NCI-H187 (cell line): Measurements from ENCODE around the gene KLHDC1.
"Not testable (repeated sequence)": the region's sequence is repeated elsewhere in the genome, so short reads cannot be mapped to it uniquely, and the experiment has no call there.

Source experiments
- DNase-seq, 2 experiments: peaks; one replicate each; lab custom pipeline; 2025; lab: John Stamatoyannopoulos, UW

KLHDC1 gene

DNA sequence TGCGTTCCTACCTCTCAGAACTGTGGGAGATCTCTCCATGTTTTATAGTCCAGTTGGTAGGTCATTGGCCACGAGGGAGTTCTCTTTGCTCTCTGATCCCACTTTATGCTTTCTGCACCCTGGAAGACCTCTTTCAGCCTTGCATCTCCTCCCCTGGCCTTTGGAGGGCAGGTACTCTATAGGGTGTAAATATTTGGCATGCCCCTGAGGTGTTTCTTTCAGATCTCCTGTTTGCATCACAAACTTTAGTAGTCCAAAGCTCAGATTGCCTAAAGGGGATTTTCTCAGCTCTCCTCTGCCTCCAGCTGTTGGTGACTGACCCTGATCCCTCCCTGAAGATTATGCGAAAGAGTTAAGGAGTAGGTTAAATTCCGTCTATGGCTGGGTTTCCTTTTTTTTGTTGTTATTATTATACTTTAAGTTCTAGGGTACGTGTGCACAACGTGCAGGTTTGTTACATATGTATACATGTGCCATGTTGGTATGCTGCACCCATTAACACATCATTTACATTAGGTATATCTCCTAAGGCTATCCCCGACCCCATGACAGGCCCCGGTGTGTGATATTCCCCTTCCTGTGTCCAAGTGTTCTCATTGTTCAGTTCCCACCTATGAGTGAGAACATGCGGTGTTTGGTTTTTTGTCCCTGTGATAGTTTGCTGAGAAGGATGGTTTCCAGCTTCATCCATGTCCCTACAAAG lies 29.0 kb downstream of the KLHDC1 start:
- not testable (repeated sequence) for DNase-seq

DNA sequence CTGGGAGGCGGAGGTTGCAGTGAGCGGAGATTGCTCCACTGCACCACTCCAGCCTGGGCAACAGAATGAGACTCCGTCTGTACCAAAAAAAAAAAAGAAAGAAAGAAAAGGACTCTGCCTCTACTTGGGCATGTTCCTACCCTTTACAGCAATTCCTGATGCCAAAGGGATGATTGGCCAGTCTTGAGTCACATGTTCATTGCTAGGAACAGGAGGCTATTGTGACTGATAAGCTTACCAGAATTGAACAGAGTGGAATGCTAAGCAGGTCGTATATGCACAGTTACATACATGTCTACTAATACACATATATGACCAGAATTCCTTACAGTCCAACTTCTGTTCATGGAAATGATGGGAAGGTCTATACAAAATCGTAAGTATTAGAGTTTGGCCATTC lies 34.3 kb downstream of the KLHDC1 start:
- DNase-seq = no peak

- no peak for DNase-seq
Observed at GRCh38 chr14:49732896-49733295, 40.0 kb downstream of the KLHDC1 start.

- DNase-seq = no peak
Observed at GRCh38 chr14:49733836-49734235, 40.9 kb downstream of the KLHDC1 start.

DNA sequence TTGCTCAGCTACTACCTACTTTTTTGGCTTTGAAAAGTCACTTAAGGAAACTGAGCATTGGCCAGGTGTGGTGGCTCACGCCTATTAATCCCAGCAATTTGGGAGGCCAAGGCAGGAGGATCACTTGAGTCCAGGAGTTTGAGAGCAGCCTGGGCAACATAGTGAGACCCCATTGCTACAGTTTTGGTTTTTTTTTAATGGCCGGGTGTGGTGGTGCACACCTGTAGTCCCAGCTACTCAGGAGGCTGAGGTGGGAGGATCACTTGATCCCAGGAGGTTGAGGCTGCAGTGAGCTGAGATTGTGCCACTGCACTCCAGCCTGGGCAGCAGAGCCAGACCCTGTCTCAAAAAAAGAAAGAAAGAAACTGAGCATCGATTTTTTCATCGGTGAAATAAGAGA lies 42.7 kb downstream of the KLHDC1 start:
- DNase-seq = not testable (repeated sequence)

- no peak for DNase-seq
Observed at GRCh38 chr14:49745191-49745590, 52.3 kb downstream of the KLHDC1 start.

DNA sequence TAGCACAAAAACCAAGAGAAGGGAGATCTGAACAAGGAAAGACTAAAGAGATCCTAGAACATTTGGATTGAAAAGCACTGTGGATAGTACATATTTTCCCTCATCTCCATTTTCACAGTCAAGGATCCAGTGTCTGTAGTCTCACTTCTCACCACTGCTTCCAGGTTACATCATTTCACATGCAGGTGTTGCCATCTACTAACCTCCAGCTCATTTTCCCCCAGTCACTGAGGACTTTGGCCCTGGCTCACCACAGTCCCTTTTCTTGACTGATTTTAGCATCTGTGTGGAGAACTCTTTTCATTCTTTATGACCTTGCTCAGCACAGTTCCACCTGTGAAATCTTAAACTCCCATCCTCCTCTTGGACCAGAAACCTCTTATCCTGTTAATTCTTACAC lies 53.6 kb downstream of the KLHDC1 start:
- DNase-seq = not testable (repeated sequence)

- no peak for DNase-seq
Observed at GRCh38 chr14:49754570-49755097, 61.7 kb downstream of the KLHDC1 start.

DNA sequence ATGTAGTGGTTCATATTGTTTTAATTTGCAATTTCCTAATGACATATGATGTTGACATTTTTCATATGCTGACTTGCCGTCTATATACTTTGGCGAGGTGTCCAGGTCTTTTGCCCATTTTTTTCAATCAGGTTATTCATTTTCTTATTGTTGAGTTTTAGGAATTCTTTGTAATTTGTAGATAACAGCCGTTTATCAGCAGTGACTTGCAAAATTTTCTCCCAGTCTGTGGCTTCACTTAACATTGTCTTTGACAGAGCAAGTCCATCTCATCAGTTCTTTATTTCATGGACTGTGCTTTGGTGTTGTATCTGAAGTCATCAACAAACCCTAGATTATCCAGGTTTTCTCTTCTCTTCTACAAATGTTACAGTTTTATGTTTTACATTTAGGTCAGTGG lies 62.5 kb downstream of the KLHDC1 start:
- DNase-seq = no peak

- DNase-seq = no peak
Observed at GRCh38 chr14:49761839-49762551, 69.1 kb downstream of the KLHDC1 start.

- DNase-seq = peak in 1 of 2 experiments; percentile 57
Observed at GRCh38 chr14:49766839-49767238, 73.9 kb downstream of the KLHDC1 start.

- no peak for DNase-seq
Observed at GRCh38 chr14:49767270-49767570, 74.3 kb downstream of the KLHDC1 start.

DNA sequence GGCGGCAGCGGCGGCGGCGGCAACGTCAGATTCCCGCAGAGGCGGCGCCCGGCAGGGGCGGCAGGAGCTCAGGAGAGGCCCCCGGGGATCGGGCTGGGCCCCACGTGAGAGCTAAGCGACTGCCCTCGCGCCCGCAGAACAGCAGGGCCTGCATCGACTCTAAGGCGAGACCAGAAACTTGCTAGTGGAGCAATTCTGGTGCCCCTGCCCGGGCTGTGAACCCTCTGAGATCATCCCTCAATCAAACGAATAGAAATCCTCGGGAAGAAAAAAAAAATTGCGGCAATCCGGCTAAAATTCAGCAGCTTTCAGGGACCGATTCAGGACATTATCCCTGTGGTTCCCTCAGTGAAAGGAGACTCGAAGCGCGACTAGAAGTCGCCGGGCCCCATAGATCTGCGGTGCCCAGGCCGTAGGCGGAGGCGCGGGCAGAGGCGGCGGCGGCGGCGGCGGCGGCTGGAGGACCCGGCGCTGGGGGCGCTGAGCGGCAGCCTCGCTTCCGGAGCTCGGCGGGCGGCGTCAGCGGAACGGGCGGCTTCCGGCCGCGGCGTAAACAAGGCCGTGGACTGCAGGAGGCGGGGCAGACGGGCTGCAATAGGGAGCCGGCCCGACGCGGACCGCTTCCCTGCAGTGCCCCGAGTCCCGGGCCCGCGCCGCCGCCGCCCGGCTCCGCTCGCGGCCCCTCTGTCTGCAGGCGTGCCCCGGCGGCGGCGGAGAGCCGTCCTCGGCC lies 74.8 kb downstream of the KLHDC1 start, which contains the start of gene KLHDC2:
TSS of gene KLHDC2 (plus strand) at position 583 of the 730 bp plus-strand sequence. CDS start 316 bp downstream, outside the sequence.
- peak; percentile 75 to 83 for DNase-seq

GRCh38 chr14:49768301-49769121 lies 75.6 kb downstream of the KLHDC1 start:
- peak in 1 of 2 experiments; percentile 56 for DNase-seq

DNA sequence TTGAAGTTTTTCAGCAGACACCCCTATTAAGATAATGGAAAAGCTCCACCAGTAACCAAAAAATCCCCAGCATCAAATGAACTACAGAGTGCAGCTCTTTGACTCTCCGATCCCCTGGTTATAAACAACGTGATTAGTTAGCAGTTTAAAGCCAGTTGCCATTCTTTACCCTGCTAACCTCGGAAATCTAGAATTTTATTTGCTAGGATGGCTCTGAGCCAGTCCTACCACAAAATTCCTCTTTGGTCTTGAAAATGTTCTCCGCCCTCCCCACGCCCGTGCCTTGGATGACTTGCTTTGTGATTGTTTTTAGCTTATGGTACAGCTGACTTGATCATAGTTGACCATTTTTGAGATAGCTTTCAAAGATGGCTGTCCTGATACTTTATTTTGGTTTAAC lies 76.3 kb downstream of the KLHDC1 start:
- DNase-seq = peak in 1 of 2 experiments; percentile 56

GRCh38 chr14:49769581-49770211 lies 76.8 kb downstream of the KLHDC1 start:
- no peak for DNase-seq

GRCh38 chr14:49770212-49770817 lies 77.4 kb downstream of the KLHDC1 start:
- no peak for DNase-seq

DNA sequence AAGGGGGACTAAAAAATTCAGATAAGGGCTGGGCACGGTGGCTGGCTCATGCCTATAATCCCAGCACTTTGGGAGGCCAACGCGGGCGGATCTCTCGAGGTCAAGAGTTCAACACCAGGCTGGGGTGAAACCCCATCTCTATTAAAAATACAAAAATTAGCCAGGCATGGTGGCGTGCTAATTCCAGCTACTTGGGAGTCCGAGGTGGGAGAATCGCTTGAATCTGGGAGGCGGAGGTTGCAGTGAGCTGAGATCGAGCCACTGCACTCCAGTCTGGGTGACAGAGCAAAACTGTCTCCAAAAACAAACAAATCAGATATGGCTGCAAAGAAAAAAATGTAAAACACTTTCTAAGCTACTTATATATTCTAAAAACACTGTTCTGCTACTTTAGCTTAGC lies 78.8 kb downstream of the KLHDC1 start:
- not testable (repeated sequence) for DNase-seq

- DNase-seq = no peak
Observed at GRCh38 chr14:49774106-49774505, 81.2 kb downstream of the KLHDC1 start.

- DNase-seq = no peak
Observed at GRCh38 chr14:49778421-49778820, 85.5 kb downstream of the KLHDC1 start.

GRCh38 chr14:49781040-49781439 lies 88.1 kb downstream of the KLHDC1 start:
- DNase-seq = not testable (repeated sequence)
